NB4 (cell line): ENCODE measurements around the gene HNF1A.

Source experiments
- DNase-seq: peaks from one replicate; pipeline ENCODE4 v3.0.0; 2010; ENCODE audit warnings: low read depth
- H3K4me3 ChIP-seq: one replicate; pipeline ENCODE4 v1.5.1; 2011; ENCODE audit warnings: mild to moderate bottlenecking, low read depth, low read length, moderate library complexity
- CTCF ChIP-seq: IDR thresholded peaks from one replicate; pipeline ENCODE4 v1.5.1; 2012; ENCODE audit warnings: low read depth, low read length
- MAX ChIP-seq: IDR thresholded peaks from 2 replicates; pipeline ENCODE4 v1.6.1; 2011; ENCODE audit warnings: low read depth, low read length
- MYC ChIP-seq: IDR thresholded peaks from 2 replicates; pipeline ENCODE4 v1.6.1; 2011; ENCODE audit warnings: low read depth, low read length
- POLR2A ChIP-seq: IDR thresholded peaks from 2 replicates; pipeline ENCODE4 v1.6.1; 2011; ENCODE audit warnings: mild to moderate bottlenecking; ENCODE audit not compliant: insufficient read length; ENCODE audit errors: extremely low read depth

HNF1A gene

GRCh38 chr12:120990487-120991055, 12.2 kb downstream of the HNF1A start:
- TF ChIP-seq CTCF, result no peak
- no peak for TF ChIP-seq POLR2A
- TF ChIP-seq MAX, result no peak
- TF ChIP-seq MYC, result no peak
- no peak for DNase-seq
- H3K4me3 ChIP-seq, result no peak overlapping the region

- no peak for DNase-seq
- H3K4me3 ChIP-seq, result no peak overlapping the region
- no peak for TF ChIP-seq CTCF
- TF ChIP-seq POLR2A, result no peak
- no peak for TF ChIP-seq MYC
- no peak for TF ChIP-seq MAX
Observed at GRCh38 chr12:120991965-120992364, 13.6 kb downstream of the HNF1A start.

- TF ChIP-seq POLR2A (no peak), MYC (no peak), MAX (no peak), CTCF (no peak)
- DNase-seq, result no peak
- H3K4me3 ChIP-seq, result no peak overlapping the region
Observed at GRCh38 chr12:120992989-120993388, 14.6 kb downstream of the HNF1A start.

GRCh38 chr12:120993496-120993895, 15.2 kb downstream of the HNF1A start:
- TF ChIP-seq POLR2A (no peak), MYC (no peak), CTCF (no peak), MAX (no peak)
- no peak overlapping the region for H3K4me3 ChIP-seq
- DNase-seq, result no peak

- no peak for TF ChIP-seq MYC
- no peak for TF ChIP-seq CTCF
- TF ChIP-seq POLR2A, result no peak
- no peak for TF ChIP-seq MAX
- DNase-seq, result no peak
- H3K4me3 ChIP-seq, result no peak overlapping the region
Observed at GRCh38 chr12:120994059-120994458, 15.7 kb downstream of the HNF1A start.

GRCh38 chr12:120994589-120995337, 16.4 kb downstream of the HNF1A start:
- no peak for TF ChIP-seq POLR2A
- no peak for TF ChIP-seq CTCF
- no peak for TF ChIP-seq MYC
- TF ChIP-seq MAX, result no peak

More at GRCh38 chr12:120994589-120995337, 16.4 kb downstream of the HNF1A start:
- H3K4me3 ChIP-seq, result no peak overlapping the region
- no peak for DNase-seq
